Stimulated activated CD8-positive, alpha-beta memory T cell treated with anti-CD3 and anti-CD28 coated beads, Interleukin-15, amount 100 ng/mL, for 1 hour (primary cell): ENCODE results near the gene KCNK15.

Experiments used
- DNase-seq: peaks from one replicate; pipeline ENCODE4 v3.0.0-alpha.2; 2020; ENCODE audit warnings: low read depth

Gene KCNK15

GRCh38 chr20:44736170-44737021, 9.3 kb upstream of the KCNK15 start:
- no peak for DNase-seq

GRCh38 chr20:44737116-44737515, 8.5 kb upstream of the KCNK15 start:
- no peak for DNase-seq

- no peak for DNase-seq
Measured at GRCh38 chr20:44738813-44739477, 6.7 kb upstream of the KCNK15 start.

- DNase-seq, result no peak
Measured at GRCh38 chr20:44739942-44740341, 5.7 kb upstream of the KCNK15 start.

- DNase-seq, result no peak
Measured at GRCh38 chr20:44742304-44743079, 3.2 kb upstream of the KCNK15 start.

- DNase-seq, result no peak
Measured at GRCh38 chr20:44743080-44743701, 2.5 kb upstream of the KCNK15 start.

GRCh38 chr20:44743916-44744655, 1.6 kb upstream of the KCNK15 start:
- DNase-seq, result no peak

- no peak for DNase-seq
Measured at GRCh38 chr20:44745122-44745597, 505 bp upstream of the KCNK15 start.

- DNase-seq, result no peak
Measured at GRCh38 chr20:44746367-44747165, 901 bp downstream of the KCNK15 start.

- DNase-seq, result peak; percentile 22
Measured at GRCh38 chr20:44747166-44748004, 1.7 kb downstream of the KCNK15 start.

GRCh38 chr20:44748005-44748370, 2.3 kb downstream of the KCNK15 start:
- DNase-seq, result no peak

- no peak for DNase-seq
Measured at GRCh38 chr20:44750081-44750805, 4.6 kb downstream of the KCNK15 start.

GRCh38 chr20:44752099-44752931, 6.7 kb downstream of the KCNK15 start:
- DNase-seq, result no peak

GRCh38 chr20:44754554-44754953, 8.9 kb downstream of the KCNK15 start:
- no peak for DNase-seq

GRCh38 chr20:44756011-44756688, 10.5 kb downstream of the KCNK15 start:
- no peak for DNase-seq

- no peak for DNase-seq
Measured at GRCh38 chr20:44756956-44757355, 11.3 kb downstream of the KCNK15 start.
